Occipital lobe (tissue), 1 donor: ENCODE measurements around the gene PARP4. TPM values are rescaled to one million over a fixed set of nuclear protein-coding genes. Genes with fewer than 3 reads are reported as not detected.

Source experiments
- total RNA-seq: library from RNA; depleted of rRNA; stranded (reverse); fragments of >200 nt; gene quantifications from one replicate; pipeline ENCODE4 v1.2.3, GENCODE V29; 2014

PARP4 gene
- total RNA-seq, 1 donor from 2014 or later: 6.4 TPM

Other genes with a start within 250 kb of the PARP4 start
- not detected for gene C1QTNF9, start 203.2 kb downstream of the PARP4 start, total RNA-seq
- gene ATP12A, start 167.6 kb upstream of the PARP4 start, total RNA-seq: under 0.01 TPM